Measurements from ENCODE around the gene ENPP1. TPM values are rescaled to one million over a fixed set of nuclear protein-coding genes. Genes with fewer than 3 reads are reported as not detected.
"Not testable (repeated sequence)": the region's sequence is repeated elsewhere in the genome, so short reads cannot be mapped to it uniquely, and the experiment has no call there.

ENPP1 gene
- total and polyA plus RNA-seq, 8 donors, result 1.6 to 2.5 (median 2.0) TPM

DNA sequence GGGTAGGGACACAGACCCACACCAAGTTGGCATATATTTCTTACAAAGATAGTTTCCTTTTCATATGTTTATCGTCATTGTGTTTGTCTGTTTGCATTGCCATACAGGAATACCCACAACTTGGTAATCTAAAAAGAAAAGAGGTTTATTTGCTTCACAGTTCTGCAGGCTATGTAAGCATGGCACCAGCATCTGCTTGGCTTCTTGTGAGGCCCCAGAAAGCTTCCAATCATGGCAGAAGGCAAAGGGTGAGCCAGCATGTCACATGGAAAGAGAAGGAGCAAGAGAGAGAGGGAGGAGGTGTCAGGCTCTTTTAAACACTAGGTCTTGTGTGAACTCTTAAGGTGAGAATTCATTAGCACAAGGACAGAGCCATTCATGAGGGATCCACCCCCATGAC, 90.9 kb downstream of the ENPP1 start:
- peaks cover 0 to 5% of the 10 kb centered on the region in 2 donors for H3K9me3 ChIP-seq
- no peak overlapping the region for H3K4me3 ChIP-seq
- no peaks in the 10 kb centered on the region for H3K4me1 ChIP-seq
- no peak for ATAC-seq
- TF ChIP-seq, protein P1, sequence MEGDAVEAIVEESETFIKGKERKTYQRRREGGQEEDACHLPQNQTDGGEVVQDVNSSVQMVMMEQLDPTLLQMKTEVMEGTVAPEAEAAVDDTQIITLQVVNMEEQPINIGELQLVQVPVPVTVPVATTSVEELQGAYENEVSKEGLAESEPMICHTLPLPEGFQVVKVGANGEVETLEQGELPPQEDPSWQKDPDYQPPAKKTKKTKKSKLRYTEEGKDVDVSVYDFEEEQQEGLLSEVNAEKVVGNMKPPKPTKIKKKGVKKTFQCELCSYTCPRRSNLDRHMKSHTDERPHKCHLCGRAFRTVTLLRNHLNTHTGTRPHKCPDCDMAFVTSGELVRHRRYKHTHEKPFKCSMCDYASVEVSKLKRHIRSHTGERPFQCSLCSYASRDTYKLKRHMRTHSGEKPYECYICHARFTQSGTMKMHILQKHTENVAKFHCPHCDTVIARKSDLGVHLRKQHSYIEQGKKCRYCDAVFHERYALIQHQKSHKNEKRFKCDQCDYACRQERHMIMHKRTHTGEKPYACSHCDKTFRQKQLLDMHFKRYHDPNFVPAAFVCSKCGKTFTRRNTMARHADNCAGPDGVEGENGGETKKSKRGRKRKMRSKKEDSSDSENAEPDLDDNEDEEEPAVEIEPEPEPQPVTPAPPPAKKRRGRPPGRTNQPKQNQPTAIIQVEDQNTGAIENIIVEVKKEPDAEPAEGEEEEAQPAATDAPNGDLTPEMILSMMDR (IDR thresholded peaks at IDR 0.05), result no peak
- intact Hi-C loops (cut with DNase I), result no loop called here
- no peak overlapping the region for H3K27ac ChIP-seq
- H3K36me3 ChIP-seq, result no peaks in the 10 kb centered on the region
- no peaks in the 10 kb centered on the region for H3K27me3 ChIP-seq
- no peak for DNase-seq

DNA sequence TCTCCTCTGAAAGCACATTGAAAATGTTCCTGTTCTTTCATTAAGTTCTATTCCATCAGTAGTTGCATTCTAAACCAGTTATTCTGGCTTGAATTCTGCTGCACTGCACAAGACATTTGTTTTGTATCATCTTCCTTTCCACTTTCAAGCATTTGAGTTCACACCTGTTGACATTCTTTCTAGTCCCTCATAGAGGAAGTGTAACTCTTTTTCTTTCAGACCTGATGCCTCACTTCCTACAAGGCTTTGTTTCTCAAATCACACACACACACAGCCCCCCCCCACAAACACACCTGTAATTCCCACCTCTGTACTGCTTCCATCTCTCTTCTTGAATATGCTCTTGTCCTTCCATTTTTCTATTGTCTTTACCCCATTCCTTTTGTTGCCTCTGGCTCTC, 92.4 kb downstream of the ENPP1 start:
- TF ChIP-seq, protein P1 (IDR thresholded peaks at IDR 0.05), result no peak
- ATAC-seq (no peak), DNase-seq (no peak)
- H3K27ac ChIP-seq, result no peak overlapping the region
- H3K36me3 ChIP-seq, result no peaks in the 10 kb centered on the region
- intact Hi-C loops (cut with DNase I), result no loop called here
- no peaks in the 10 kb centered on the region for H3K4me1 ChIP-seq
- peaks cover 0 to 5% of the 10 kb centered on the region in 2 donors for H3K9me3 ChIP-seq
- H3K27me3 ChIP-seq, result no peaks in the 10 kb centered on the region
- no peak overlapping the region for H3K4me3 ChIP-seq

DNA sequence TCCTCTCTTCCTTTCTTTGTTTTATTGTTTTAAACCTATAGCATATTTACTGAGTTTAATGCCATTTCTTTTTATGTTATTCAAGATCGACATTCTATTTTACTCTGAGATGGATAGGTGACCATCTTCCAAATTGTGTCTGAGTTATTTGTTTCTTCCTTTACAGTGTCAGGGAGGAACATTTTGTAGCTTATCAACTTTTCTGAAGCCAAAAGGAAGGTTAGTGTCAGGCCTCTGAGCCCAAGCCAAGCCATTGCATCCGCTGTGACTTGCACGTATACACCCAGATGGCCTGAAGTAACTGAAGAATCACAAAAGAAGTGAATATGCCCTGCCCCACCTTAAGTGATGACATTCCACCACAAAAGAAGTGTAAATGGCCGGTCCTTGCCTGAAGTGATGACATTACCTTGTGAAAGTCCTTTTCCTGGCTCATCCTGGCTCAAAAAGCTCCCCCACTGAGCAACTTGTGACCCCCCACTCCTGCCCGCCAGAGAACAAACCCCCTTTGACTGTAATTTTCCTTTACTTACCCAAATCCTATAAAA, 93.6 kb downstream of the ENPP1 start:
- H3K27ac ChIP-seq; H3K9me3 ChIP-seq; ATAC-seq; H3K4me3 ChIP-seq; intact Hi-C loops (cut with DNase I); H3K27me3 ChIP-seq; H3K4me1 ChIP-seq; H3K36me3 ChIP-seq; DNase-seq: not testable (repeated sequence)

DNA sequence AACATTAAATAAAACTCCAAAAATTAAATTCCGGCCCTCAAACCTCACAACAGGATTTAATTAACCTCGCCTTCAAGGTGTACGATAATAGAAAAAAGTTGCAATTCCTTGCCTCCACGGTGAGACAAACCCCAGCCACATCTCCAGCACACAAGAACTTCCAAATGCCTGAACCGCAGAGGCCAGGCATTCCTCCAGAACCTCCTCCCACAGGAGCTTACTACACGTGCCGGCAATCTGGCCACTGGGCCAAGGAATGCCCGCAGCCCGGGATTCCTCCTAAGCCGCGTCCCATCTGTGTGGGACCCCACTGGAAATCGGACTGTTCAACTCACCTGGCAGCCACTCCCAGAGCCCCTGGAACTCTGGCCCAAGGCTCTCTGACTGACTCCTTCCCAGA, 95.9 kb downstream of the ENPP1 start:
- H3K4me3 ChIP-seq; ATAC-seq; DNase-seq; H3K27me3 ChIP-seq; H3K4me1 ChIP-seq; H3K36me3 ChIP-seq; intact Hi-C loops (cut with DNase I); H3K9me3 ChIP-seq; H3K27ac ChIP-seq: not testable (repeated sequence)

DNA sequence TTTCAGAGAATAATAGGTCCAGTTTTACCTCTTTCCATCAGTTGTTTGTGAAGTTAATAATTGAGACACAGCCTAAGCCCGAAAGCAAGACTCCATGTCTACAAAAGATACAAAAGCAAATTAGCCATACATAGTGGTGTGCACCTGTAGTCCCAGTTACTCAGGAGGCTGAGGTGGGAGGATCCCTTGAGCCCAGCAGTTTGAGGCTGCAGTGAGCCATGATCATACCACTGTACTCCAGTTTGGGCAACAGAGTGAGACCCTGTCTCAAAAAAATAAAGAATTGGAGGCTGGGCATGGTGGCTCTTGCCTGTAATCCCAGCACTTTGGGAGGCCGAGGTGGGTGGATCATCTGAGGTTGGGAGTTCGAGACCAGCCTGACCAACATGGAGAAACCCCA, 101.0 kb downstream of the ENPP1 start:
- H3K27ac ChIP-seq; intact Hi-C loops (cut with DNase I); H3K9me3 ChIP-seq; H3K4me3 ChIP-seq; H3K4me1 ChIP-seq; H3K36me3 ChIP-seq; DNase-seq; ATAC-seq: not testable (repeated sequence)
- peaks cover 11 to 45% of the 10 kb centered on the region in 2 donors for H3K27me3 ChIP-seq

DNA sequence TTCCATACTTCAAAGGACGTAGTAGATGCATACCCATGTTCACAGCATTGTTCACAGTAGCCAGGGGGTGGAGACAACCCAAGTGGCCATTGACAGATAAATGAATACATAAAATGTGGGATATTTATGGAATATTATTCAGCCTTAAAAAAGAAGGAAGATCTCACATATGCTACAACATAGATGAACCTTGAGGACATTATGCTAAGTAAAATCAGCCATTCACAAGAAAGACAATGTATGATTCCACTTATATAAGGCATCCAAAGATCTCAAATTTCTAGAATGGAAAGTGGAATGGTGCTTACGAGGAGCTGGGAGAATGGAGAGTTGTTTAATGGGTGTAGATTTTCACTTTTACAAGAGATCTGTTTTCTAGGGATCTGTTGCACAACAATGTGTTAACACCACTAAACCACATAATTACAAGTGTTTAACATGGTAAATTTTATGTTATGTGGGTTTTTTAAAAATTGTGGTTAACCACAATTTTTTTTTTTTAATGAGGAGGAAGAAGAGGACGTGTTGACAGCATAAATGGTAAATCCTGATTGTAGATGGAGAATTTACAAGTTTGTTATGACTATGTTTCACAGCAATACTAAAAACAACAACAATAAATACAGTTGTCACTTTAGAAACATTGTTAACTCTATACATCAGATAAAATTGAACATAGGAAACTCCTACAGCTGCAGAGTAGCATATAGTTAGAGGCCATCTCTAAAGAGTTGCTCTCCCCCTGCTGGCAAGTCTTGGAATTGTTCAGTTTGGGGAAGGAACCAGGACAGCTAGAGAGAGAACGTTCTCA, 101.8 kb downstream of the ENPP1 start:
- intact Hi-C loops (cut with DNase I), result loop anchor here in 1 of 2 donors (5.0 kb wide), 1 partner anchor 217 kb away; no protein-coding TSS in a partner anchor

More for the DNA sequence above, 101.8 kb downstream of the ENPP1 start:
- TF ChIP-seq, protein P1 (IDR thresholded peaks at IDR 0.05), result peak; percentile 84 to 92
- Histone ChIP-seq H3K4me1 (no peaks in the 10 kb centered on the region), H3K36me3 (no peaks in the 10 kb centered on the region), H3K9me3 (no peaks in the 10 kb centered on the region), H3K27me3 (peaks cover 11 to 50% of the 10 kb centered on the region in 2 donors), H3K27ac (no peak overlapping the region), H3K4me3 (no peak overlapping the region)
- ATAC-seq (peak; percentile 92), DNase-seq (peak in 3 of 4 donors; percentile 36 to 62 (median 40))
